ENCODE measurements around the gene LPAR2.
"Not testable (repeated sequence)": the region's sequence is repeated elsewhere in the genome, so short reads cannot be mapped to it uniquely, and the experiment has no call there.

The LPAR2 gene

DNA sequence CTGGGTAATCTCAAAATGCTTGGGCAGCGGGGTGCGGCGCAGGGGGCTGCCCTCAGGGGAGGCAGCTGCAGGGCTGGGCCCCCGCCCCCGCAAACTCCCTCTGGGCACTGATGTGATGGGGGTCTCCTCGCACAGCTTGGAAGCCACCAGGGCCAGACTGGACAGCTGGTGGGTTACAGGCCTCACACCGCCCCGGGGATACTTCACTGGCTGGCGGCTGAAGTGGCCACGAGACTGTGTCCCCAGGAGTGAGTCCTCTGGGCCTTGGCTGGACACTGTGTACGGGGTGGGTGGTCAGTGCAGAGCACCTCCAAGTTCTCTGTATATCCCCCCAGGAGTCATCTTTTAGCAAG, 2.0 kb upstream of the LPAR2 start:
- no peak for DNase-seq

DNA sequence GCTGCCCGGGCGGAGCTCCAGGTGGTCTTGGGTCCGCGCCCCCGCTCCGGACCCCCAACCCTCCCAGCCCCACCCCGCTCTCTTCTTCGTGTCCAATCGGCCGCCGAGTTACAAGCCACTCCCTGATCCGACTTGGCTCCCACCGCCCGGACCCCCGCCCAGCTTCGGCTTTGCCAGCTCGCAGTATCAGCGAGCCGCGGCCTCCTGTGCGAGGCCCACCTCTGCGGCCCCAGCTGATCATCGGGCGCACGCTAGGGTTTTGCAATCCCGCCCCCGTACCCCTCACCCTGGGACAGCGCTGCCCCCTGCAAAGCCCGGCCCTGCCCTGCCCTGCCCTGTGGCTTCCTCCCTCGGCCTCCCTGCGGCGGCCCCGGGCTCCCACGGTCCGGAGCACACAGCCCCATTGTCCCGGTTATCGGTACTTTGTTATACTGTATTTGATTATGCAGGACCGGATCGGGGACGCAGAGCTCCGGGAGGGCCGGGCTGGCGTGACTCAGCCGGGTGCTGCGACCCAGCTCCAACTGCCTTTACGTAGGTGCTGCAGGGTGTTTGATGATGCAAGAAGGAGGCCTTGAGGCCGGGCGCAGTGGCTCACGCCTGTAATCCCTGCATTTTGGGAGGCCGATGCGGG, 598 bp upstream of the LPAR2 start:
- DNase-seq: no peak

DNA sequence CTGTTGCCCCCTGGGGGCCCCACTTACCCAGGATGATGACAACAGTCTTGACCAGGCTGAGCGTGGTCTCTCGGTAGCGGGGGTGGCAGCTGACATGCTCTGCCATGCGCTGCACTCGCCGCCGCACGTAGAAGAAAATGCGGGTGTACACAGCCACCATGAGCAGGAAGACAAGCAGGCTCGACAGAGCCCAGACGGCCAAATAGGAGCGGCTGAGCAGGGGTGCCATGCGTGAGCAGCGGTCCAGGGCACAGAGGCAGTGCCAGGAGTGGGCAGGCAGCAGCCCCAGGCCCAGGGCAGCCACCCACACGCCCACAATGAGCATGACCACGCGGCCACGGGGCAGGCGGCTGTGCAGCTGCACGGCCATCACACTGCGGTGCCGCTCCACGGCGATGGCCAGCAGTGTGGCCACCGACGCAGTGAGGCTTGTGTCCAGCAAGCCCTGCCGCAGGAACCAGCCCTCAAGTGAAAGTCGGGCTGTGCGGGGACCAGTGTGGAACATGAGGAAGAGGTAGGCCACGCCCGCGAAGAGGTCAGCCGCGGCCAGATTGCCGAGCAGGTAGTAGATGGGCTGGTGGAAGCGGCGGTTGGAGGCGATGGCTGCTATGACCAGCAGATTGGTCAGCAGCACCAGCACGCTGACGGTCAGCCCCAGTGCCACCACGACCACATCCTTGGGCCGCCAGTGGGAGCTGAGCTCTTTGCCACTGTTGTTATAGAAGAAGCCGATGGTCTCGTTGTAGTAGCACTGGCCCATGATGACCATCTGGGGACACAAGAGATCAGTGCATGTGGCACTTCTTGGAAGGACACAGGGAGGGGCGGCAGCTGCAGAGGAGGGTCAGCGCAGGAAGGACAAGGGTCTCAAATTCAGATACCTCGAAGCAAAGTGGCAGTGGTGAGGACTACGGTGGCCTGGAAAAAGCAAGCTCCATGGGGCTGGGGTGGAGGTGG, 1.2 kb downstream of the LPAR2 start:
- no peak for DNase-seq

DNA sequence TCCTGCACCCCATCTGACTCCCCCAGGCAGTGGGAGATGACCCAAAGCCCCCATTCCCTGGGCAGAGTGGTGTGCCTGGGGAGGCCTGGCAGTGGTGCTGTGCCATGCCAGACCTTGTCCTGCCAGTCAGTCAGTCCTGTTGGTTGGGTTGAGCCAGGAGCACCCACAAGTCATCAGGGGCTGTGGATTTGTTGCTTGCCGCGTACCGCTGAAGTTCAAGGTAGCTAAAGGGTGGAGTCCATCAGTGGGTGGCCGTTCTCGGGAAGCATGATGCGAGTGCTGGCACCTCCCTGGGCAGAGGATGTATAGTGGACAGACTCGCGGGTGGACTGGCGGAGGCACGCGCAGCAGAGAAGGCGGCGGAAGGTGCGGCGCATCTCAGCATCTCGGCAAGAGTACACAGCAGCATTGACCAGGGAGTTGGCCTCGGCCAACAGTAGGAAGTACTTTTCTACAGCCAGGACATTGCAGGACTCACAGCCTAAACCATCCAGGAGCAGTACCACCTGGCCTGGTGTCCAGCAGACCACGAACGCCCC, 3.9 kb downstream of the LPAR2 start:
- no peak for DNase-seq

DNA sequence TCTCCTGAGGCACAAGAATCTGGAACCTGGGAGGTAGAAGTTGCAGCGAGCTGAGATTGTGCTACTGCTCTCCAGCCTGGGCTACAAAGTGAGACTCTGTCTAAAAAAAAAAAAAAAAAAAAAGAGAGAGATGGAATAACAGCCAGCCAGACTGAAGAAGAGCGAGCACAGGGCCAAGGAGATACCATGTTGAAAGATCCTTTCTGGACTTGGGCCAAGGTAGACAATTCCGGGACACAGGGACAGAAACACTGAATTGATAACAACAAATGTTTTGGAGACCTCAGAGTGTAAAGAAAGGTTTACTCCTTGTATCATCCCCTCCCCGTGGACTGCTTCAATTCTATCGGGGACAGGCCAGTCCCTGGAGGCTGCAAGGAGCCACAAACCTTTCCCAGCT, 4.6 kb downstream of the LPAR2 start:
- DNase-seq: no peak

DNA sequence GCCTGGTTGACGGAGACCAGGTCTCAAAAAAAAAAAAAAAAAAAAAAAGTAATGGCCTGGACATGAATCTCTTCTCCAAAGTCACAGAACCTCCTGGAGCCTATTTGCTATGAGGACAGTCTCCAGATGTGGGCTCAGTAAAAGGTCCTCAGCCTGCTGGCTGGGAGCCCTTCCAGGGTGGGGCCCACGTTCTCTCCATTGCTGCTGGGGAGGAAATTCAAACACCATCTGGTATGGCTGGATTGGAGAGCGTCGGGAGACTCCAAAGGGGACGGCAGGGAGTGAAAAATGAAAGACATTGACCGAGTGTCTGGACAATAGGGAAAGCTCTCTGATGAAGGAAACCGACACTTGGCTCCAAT, 8.2 kb downstream of the LPAR2 start:
- no peak for DNase-seq

DNA sequence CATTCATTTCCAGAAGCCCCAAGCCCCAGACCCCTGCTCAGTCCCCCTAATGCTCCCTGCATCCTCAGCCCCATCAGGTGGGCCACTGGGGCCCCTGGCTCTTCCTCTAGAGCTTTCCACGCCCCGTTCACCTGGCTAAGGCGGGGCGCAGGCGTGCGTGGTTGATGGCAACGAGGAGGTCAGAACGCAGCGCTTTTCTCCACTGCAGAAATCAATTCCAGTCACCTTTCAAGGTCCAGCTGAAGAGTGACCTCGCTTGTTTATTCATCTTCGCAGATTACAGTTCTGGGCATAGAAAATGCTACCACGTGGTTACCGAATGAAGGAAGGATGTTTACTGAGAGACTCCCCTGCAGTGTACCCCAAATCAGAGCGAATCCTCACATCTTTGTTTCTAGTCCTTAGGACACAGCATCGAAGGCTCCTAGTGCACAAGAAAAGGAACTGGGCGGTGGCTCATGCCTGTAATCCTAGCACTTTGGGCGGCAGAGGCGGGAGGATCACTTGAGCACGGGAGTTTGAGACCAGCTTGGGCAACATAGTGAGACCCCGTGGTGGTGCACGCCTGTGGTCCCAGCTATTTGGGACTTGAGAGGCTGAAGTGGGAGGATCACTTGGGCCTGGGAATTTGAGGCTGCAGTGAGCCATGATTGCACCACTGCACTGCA, 8.7 kb downstream of the LPAR2 start:
- DNase-seq: no peak

DNA sequence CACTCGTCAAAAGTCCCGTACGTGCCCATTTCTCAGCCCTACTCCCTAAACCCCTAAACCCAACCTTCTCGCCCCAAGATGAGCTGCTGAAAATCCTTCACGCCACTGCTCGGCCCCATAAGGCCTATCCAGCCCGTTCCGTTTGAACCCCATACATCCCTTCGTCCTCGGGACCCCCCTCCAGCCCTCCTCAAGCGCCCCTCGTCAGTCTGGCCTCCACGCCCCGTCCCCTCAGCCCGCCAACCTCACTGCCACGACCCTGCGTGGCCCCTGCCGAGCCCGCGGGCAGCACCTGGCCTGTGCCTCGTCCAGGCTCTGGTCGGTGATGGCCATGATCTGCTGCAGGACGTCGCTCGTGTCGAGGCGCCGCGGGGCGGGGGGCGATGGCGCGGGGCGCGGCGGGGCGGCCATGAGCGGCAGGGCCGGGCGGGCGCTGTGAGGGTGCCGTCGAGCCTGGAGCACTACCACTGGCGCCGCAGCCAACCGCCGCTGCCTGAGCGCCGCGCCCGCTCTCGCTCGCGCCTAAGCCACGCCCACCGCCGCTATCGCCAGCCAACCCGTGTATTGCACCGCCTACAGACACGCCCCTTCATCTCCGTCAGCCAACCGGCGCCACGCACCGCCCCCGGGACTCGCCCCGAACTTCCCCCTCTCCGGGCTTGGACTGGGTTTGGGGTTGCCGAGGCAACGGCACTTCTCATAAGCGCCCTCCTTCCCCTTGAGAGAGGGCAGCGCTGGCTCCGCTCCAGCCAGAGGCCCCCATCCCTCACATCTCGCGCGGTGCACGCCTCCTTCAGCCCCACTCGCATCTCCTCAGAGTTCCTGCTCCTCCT, 9.6 kb downstream of the LPAR2 start, which contains the start of gene PBX4:
Gene PBX4 (minus strand): TSS at position 469 of the 833 bp plus-strand sequence. CDS start 58 bp downstream, at position 411.
- DNase-seq: no peak

DNA sequence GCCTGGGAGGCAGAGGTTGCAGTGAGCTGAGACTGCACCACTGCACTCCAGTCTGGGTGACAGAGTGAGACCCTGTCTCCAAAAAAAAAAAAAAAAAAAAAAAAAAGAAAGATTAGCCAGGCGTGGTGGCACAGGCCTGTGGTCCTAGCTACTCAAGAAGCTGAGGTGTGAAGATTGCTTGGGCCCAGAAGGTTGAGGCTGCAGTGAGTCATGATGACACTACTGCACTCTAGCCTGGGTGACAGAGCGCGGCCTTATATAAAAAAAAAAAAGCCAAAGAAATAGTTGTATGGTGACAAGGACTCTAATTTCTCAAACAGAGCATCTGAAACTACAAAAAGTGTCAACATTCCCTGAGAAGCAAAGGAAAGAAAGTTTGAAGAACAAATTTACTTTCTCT, 12.9 kb downstream of the LPAR2 start:
- no peak for DNase-seq

DNA sequence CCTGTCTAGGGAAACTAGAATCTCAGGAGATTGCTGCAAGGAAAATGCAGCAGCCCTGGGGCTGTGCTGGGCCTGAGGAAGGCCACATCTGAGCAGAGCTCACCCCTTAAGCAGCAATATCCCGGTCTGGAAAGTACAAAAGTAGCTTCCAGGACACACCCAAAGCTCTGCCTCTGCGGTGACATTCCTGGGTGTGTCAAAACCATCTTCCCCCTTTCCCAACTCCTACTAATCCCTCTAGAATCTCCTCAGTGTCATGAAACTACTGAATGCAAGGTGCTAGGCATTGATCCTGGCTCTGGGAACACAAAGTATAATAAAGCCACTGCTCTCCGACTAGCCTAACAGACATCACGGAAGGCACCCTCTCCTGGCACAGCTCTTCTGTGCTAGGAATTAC, 14.5 kb downstream of the LPAR2 start:
- no peak for DNase-seq

DNA sequence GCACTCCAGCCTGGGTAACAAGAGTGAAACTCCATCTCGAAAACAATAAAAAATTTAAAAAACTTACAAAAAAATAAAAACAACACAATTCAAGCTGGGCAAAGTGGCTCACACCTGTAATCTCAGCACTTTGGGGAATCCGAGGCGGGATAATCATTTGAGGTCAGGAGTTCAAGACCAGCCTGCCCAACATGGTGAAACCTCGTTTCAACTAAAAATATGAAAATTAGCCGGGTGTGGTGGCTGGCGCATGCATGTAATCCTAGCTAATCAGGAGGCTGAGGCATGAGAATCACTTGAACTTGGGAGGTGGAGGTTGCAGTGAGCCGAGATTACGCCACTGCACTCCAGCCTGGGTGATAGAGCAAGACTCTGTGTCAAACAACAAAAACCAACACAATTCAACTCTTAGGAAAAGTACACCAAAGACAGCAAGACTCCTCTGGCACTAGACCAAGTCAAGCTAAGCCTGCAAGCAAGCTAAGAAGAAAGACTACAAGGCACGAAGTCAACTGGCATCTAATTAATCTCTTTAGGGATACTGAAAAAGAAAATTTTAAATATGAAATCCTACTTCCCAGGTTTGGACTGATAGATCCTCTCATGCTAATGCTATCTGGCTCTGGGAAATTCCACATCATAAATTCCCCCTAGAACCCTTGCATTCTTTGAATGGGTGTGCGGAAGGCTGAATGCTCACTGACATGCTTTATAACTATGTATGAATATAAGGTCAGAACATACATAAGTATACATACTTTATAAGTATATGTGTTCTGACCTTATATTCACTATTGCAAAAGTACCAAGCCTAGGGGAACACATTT, 17.4 kb downstream of the LPAR2 start:
- no peak for DNase-seq

DNA sequence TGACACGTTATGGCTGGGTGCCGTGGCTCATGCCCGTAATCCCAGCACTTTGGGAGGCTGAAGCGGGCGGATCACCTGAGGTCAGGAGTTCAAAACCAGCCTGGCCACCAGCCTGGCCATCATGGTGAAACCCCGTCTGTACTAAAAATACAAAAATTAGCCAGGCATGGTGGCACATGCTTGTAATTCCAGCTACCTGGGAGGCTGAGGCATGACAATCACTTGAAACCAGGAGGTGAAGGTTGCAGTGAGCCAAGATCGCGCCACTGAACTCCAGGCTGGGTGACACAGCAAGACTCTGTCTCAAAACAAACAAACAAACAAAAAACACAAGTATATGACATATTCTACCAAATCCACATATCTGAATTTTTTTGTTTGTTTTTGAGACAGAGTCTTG, 21.3 kb downstream of the LPAR2 start:
- not testable (repeated sequence) for DNase-seq

DNA sequence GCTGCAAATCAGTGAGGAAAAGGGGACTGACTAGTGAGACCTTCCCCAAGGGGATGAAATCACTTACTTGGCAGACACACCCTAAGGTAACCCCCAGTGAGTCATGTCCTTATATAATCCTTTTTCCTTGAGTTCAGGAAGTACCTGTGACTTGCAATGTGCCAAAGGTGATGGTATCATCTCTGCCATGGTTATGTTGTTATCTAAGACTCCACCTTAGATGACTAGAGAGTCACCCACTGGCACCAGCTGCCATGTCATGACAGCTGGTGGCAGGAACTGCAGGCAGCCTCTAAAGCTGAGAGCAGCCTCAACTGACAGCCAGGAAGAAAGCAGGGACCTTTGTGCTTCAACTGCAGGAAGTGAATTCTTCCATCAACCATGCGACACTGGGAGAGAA, 22.0 kb downstream of the LPAR2 start:
- DNase-seq: no peak

DNA sequence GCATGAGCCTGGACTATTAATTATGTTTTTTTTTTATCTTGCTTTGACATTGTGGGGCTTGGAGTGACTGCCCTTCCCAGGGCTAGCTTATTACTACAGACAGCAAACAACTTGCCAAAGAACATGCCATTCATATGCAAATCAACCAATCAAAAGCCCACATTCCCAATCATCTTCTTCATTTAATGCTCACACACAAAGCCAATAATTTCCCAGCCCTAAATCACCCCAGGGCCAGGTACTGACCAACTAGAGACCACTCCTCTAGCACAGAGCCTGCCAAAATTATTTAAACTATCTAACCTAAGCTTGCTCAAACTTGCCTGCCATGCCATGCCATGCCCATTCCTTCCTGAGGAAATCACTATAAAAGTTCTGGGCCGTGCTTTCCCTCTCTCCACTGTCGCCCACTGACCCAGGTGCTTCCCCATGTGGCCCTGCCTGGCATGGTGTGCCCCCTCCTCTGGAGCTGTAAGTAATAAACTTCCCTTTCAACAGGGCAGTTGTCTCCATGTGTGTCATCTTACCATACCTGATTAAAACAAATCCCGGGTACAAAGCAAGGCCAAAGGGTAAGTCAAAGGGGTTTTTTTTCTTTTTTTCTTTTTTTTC, 25.2 kb downstream of the LPAR2 start:
- no peak for DNase-seq

DNA sequence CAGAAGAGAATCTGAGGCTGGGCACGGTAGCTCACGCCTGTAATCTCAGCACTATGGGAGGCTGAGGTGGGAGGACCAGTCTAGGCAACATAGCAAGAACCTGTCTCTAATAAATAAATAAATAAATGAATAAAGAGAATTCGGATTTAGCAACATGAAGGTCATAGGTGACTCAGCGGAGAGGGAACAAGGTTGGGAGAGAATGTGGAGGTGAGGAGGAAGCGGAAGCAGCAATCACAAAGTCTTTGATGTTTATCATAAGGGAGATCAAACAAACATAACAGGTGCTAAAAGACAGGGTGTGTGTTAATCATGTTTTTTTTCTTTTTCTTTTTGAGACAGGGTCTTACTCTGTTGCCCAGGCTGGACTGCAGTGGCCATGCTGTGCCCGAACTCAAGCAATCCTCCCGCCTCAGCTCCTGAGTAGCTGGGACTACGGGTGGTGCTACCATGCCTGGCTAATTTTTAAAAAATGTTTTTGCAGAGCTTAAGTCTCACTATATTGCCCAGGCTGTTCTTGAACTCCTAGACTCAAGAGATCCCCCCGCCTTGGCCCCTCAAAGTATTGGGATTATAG, 25.8 kb downstream of the LPAR2 start:
- DNase-seq: no peak

DNA sequence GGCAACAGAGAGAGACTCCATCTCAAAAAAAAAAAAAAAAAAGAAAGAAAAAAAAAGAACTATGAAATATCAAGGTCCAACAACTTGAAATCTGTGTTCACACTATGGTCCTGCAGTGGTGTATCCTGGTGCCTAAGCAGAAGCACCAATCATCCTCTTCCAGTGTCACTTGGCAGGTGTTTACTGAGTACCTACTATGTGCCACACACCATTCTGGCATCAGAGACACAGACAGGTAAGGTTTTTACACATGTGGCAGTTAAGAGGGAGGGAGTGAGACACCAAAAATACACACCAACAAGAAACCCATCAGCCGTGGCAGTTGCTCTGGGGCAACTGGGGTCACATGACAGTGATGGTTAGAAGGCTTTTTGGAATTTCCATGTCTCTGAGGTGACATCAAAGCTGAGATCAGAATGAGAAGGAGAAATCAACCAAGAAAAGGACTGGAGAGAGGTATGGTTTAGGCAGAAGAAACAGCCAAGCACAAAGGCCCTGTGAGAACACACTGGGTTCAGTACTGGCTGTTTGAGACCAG, 27.2 kb downstream of the LPAR2 start:
- DNase-seq: no peak

DNA sequence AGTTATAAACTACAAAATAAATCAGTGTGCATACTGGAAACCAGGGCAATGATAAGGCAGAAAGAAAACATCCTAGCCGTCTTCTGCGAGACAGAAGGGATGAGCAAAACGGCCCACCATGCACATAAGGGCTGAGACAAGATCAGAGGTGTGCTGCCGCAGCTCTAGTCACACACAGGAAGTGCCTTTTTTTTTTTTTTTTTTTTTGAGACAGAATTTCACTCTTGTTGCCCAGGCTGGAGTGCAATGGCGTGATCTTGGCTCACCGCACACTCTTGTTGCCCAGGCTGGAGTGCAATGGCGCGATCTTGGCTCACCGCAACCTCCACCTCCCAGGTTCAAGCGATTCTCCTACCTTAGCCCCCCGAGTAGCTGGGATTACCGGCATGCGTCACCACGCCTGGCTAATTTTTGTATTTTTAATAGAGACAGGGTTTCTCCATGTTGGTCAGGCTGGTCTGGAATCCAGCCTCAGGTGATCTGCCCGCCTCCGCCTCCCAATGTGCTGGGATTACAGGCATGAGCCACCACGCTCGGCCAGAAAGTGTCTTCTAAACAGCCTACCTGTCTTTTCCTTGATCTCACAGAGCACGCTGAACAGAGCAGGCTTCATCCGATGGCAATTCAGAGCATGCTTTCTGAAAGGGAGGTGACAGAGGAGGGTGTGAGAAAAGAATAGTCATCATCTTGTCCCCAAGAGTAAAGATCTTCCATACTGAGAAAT, 29.1 kb downstream of the LPAR2 start:
- not testable (repeated sequence) for DNase-seq

DNA sequence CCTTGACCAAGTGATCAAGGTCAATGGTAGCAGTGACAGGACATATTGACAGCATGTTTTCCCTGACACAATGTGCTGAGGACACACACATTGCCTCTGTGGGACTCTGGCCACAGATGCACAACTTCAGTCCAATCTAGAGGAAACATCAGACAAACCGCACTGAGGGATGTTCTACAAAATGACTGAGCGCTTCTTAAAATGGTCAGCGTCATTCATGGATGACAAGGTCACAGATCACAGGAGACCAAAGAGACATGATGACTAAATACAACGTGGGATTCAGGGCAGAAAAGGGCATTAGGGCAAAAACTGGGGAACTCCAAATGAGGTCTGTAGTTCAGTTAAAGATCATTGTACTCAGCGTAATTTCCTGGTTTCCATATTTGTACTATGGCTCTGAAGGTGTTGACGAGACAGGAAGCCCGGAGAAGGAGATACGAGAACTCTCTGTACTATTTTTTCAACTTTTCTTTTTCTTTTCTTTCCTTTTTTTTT, 30.2 kb downstream of the LPAR2 start:
- no peak for DNase-seq

DNA sequence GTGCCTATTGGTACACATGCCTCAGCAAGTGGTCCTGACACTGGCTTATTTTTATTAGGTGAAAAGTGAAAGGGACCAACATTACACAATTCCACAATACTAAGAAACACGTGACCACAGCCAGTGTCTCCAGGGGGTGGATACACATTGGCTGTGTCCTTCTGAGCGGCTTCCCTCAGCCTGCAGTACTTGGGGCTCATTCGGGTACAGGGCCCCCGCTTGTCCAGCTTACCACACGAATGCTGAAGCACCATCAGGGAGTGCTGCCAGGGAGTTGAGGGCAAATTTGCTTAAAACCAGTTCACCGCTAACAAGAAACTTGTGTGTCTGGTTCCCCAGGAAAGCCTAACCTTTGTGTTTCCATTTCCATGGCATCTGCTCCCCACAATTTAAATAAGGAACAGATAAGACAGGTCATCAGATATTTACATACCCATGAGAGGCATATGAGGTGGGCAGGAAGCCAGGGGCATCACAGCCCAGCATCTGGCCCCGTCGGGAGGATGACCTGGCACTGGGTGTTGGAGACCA, 32.8 kb downstream of the LPAR2 start:
- no peak for DNase-seq
